H1 (cell line): Measurements from ENCODE around the gene PBX2. TPM values are rescaled to one million over a fixed set of nuclear protein-coding genes. Genes with fewer than 3 reads are reported as not detected.

Source experiments
- ATF3 ChIP-seq: IDR thresholded peaks from 2 replicates; pipeline ENCODE4 v1.6.1; 2011; ENCODE audit warnings: low read depth, mild to moderate bottlenecking, low read length; ENCODE audit not compliant: insufficient read depth
- CBX8 ChIP-seq: fragments of 300-800, 300-1000 bp; sonication (generic); IDR thresholded peaks from 2 replicates; pipeline ENCODE4 v1.7.1; 2016; ENCODE audit warnings: low read depth, low read length, borderline replicate concordance
- CEBPB ChIP-seq: IDR thresholded peaks from 2 replicates; pipeline ENCODE4 v1.6.1; 2012; ENCODE audit warnings: low read depth, low read length
- CTBP2 ChIP-seq: IDR thresholded peaks from 2 replicates; pipeline ENCODE4 v1.7.0; 2011; ENCODE audit warnings: borderline replicate concordance, mild to moderate bottlenecking, moderate library complexity, mixed read lengths, low read length; ENCODE audit not compliant: insufficient read depth, insufficient read length
- E2F6 ChIP-seq: IDR thresholded peaks from 2 replicates; pipeline ENCODE4 v1.6.1; 2012; ENCODE audit warnings: inconsistent platforms
- EGR1 ChIP-seq: IDR thresholded peaks from 2 replicates; pipeline ENCODE4 v1.6.1; 2011; ENCODE audit warnings: low read depth, low read length, borderline replicate concordance
- EP300 ChIP-seq, 2 experiments: IDR thresholded peaks; 1 replicate in 1 of 2; 2 replicates in 1 of 2; pipeline ENCODE4 v1.6.1; 2011 to 2012; ENCODE audit warnings: low read depth in 2 of 2, low read length in 2 of 2, mild to moderate bottlenecking in 2 of 2, borderline replicate concordance in 1 of 2, inconsistent platforms in 1 of 2, moderate library complexity in 1 of 2
- EZH2 ChIP-seq: fragments of 200-600 bp; sonication (generic); IDR thresholded peaks from 2 replicates; pipeline ENCODE4 v1.7.1; 2012; ENCODE audit warnings: low read depth, mild to moderate bottlenecking, moderate library complexity, low read length, inconsistent platforms; ENCODE audit not compliant: severe bottlenecking
- FOSL1 ChIP-seq: IDR thresholded peaks from 2 replicates; pipeline ENCODE4 v1.6.1; 2011; ENCODE audit warnings: mild to moderate bottlenecking, low read depth, low read length, moderate library complexity; ENCODE audit not compliant: insufficient read depth
- GABPA ChIP-seq: IDR thresholded peaks from 2 replicates; pipeline ENCODE4 v1.6.1; 2011; ENCODE audit warnings: mild to moderate bottlenecking, low read length, moderate library complexity, borderline replicate concordance; ENCODE audit not compliant: insufficient read depth
- JUND ChIP-seq: IDR thresholded peaks from 2 replicates; pipeline ENCODE4 v1.6.1; 2011; ENCODE audit warnings: mild to moderate bottlenecking, improper control_type of control experiment, low read length
- KDM4A ChIP-seq: IDR thresholded peaks from one replicate; pipeline ENCODE4 v1.7.1; 2012; ENCODE audit warnings: low read depth, mild to moderate bottlenecking, moderate library complexity, low read length, inconsistent platforms; ENCODE audit not compliant: severe bottlenecking
- RBBP5 ChIP-seq: IDR thresholded peaks from 2 replicates; pipeline ENCODE4 v1.7.1; 2012; ENCODE audit warnings: low read depth, mild to moderate bottlenecking, inconsistent platforms, low read length, moderate library complexity, borderline replicate concordance
- RNF2 ChIP-seq: fragments of 200-900, 300-1000 bp; sonication (generic); IDR thresholded peaks from 2 replicates; pipeline ENCODE4 v1.7.1; 2016; ENCODE audit warnings: borderline replicate concordance, low read depth, mild to moderate bottlenecking, antibody characterized with exemption, low read length; ENCODE audit not compliant: poor library complexity, severe bottlenecking; ENCODE audit errors: missing control alignments
- SP1 ChIP-seq: IDR thresholded peaks from 2 replicates; pipeline ENCODE4 v1.6.1; 2011; ENCODE audit warnings: low read depth, low read length
- SP4 ChIP-seq: IDR thresholded peaks from 2 replicates; pipeline ENCODE4 v1.6.1; 2012; ENCODE audit warnings: low read length, inconsistent platforms
- TEAD4 ChIP-seq: IDR thresholded peaks from 2 replicates; pipeline ENCODE4 v1.6.1; 2012; ENCODE audit warnings: low read depth, low read length, inconsistent platforms, mixed read lengths
- USF2 ChIP-seq: IDR thresholded peaks from 2 replicates; pipeline ENCODE4 v1.6.1; 2011; ENCODE audit warnings: low read length, improper control_type of control experiment
- polyA plus RNA-seq, 7 experiments: library from polyadenylated mRNA; depleted of rRNA in 3 of 7; stranded (reverse) in 5 of 7; unstranded in 2 of 7; fragments of >200 nt in 5 of 7; fragments of 200-250 nt in 2 of 7; gene quantifications; 1 replicate in 5 of 7; 2 replicates in 1 of 7; 4 replicates in 1 of 7; pipeline versions ENCODE4 v1.2.1 to v1.2.3, GENCODE V29; 2011 to 2013; ENCODE audit warnings: missing spikeins in 2 of 7, mixed read lengths in 2 of 7
- total RNA-seq: library from RNA; stranded (reverse); fragmentation: NEBNext Ultra II Directional; extraction: Animal tissue kit (Norgen Biotek cat#: 25700); gene quantifications from 2 replicates; pipeline ENCODE4 v1.2.1, GENCODE V29; 2021

PBX2 gene
- total and polyA plus RNA-seq, 2 of the 8 experiments (the other 6 are each of a cell fraction or from before 2014, with no cell fraction given) = 102 to 130 TPM

- TF ChIP-seq USF2 (no peak), SP1 (peak; percentile 91), SP4 (no peak), JUND (no peak), RBBP5 (no peak; the same call in 1 of the 2 replicates), TEAD4 (peak; percentile 3; the same call in 1 of the 2 replicates), KDM4A (no peak), EGR1 (peak; percentile 18; the same call in 1 of the 2 replicates), ATF3 (no peak), EP300 (IDR thresholded peaks at IDR 0.05; ENCODE audit: borderline replicate concordance in 1 of 2, low read depth in 2 of 2, low read length in 2 of 2) (peak in 1 of 2 experiments; percentile 10; a peak in 1 of 3 replicates), RNF2 (no peak), EZH2 (no peak), FOSL1 (no peak), CTBP2 (no peak), CBX8 (no peak), CEBPB (no peak), E2F6 (no peak), GABPA (peak; percentile 91)
Measured at GRCh38 chr6:32175711-32176475, 14.1 kb downstream of the PBX2 start, which contains the start of gene AGPAT1 (continued).
